Measurements from ENCODE around the gene GPS2. TPM values are rescaled to one million over a fixed set of nuclear protein-coding genes. Genes with fewer than 3 reads are reported as not detected.

The GPS2 gene
- total and polyA plus RNA-seq, 2 donors (not counting 1 experiment from before 2014, with no cell fraction given) = 30.6 to 55.3 TPM

- DNase-seq (ENCODE audit: low read depth in 2 of 2) = no peak
- H3K27ac ChIP-seq (ENCODE audit: insufficient read depth, low read length) = no peak overlapping the region
- H3K27me3 ChIP-seq (ENCODE audit: control insufficient read depth, insufficient read depth, low read length) = no peaks in the 10 kb centered on the region
- peaks cover 49% of the 10 kb centered on the region for H3K79me2 ChIP-seq (ENCODE audit: control insufficient read depth, insufficient read depth, low read length)
- no peak overlapping the region for H3K9ac ChIP-seq (ENCODE audit: insufficient read depth, low read length)
- peak overlapping the region; percentile 74 for H3K4me2 ChIP-seq (ENCODE audit: extremely low read depth, insufficient read depth, low read length)
- TF ChIP-seq CTCF (conservative IDR thresholded peaks at IDR 0.05 in 1 of 2, IDR thresholded peaks at IDR 0.05 in 1 of 2; ENCODE audit: low read depth in 1 of 2, low read length in 2 of 2) = no peak
- no peak for TF ChIP-seq EZH2 (IDR thresholded peaks at IDR 0.05; ENCODE audit: low read length, missing control alignments)
- no peaks in the 10 kb centered on the region for H4K20me1 ChIP-seq (ENCODE audit: control insufficient read depth, extremely low read depth, insufficient read depth, low read length)
- H2AFZ ChIP-seq (ENCODE audit: low read length) = no peak overlapping the region
- H3K4me3 ChIP-seq (replicated peaks in 1 of 4; ENCODE audit: control extremely low read depth in 1 of 4, insufficient read depth in 1 of 4, low read depth in 3 of 4, low read length in 4 of 4) = peak overlapping the region in 2 of 4 experiments; percentile 73 to 91
- H3K36me3 ChIP-seq (ENCODE audit: control insufficient read depth, insufficient read depth, low read length) = peaks cover 27% of the 10 kb centered on the region
- H3K4me1 ChIP-seq (ENCODE audit: control insufficient read depth, extremely low read depth, insufficient read depth, low read length) = peaks cover 5% of the 10 kb centered on the region
- no peaks in the 10 kb centered on the region for H3K9me3 ChIP-seq (ENCODE audit: control insufficient read depth, insufficient read depth, low read depth, low read length)
Observed at GRCh38 chr17:7309628-7310027, 5.5 kb downstream of the GPS2 start.

GRCh38 chr17:7308625-7309433, 6.3 kb downstream of the GPS2 start:
- peak overlapping the region; percentile 91 for H3K9ac ChIP-seq (ENCODE audit: insufficient read depth, low read length)
- H3K36me3 ChIP-seq (ENCODE audit: control insufficient read depth, insufficient read depth, low read length) = peaks cover 26% of the 10 kb centered on the region
- peak overlapping the region; percentile 74 for H3K4me2 ChIP-seq (ENCODE audit: extremely low read depth, insufficient read depth, low read length)
- peaks cover 49% of the 10 kb centered on the region for H3K79me2 ChIP-seq (ENCODE audit: control insufficient read depth, insufficient read depth, low read length)
- peaks cover 5% of the 10 kb centered on the region for H3K4me1 ChIP-seq (ENCODE audit: control insufficient read depth, extremely low read depth, insufficient read depth, low read length)
- H3K27ac ChIP-seq (ENCODE audit: insufficient read depth, low read length) = peak overlapping the region; percentile 95
- H3K27me3 ChIP-seq (ENCODE audit: control insufficient read depth, insufficient read depth, low read length) = no peaks in the 10 kb centered on the region
- H3K9me3 ChIP-seq (ENCODE audit: control insufficient read depth, insufficient read depth, low read depth, low read length) = no peaks in the 10 kb centered on the region
- no peak overlapping the region for H2AFZ ChIP-seq (ENCODE audit: low read length)
- TF ChIP-seq EZH2 (IDR thresholded peaks at IDR 0.05; ENCODE audit: low read length, missing control alignments) (no peak), CTCF (conservative IDR thresholded peaks at IDR 0.05 in 1 of 2, IDR thresholded peaks at IDR 0.05 in 1 of 2; ENCODE audit: low read depth in 1 of 2, low read length in 2 of 2) (no peak)
- H3K4me3 ChIP-seq (replicated peaks in 1 of 4; ENCODE audit: control extremely low read depth in 1 of 4, insufficient read depth in 1 of 4, low read depth in 3 of 4, low read length in 4 of 4) = peak overlapping the region; percentile 73 to 98 (median 93)
- DNase-seq (ENCODE audit: low read depth in 2 of 2) = peak; percentile 80 to 83
- H4K20me1 ChIP-seq (ENCODE audit: control insufficient read depth, extremely low read depth, insufficient read depth, low read length) = no peaks in the 10 kb centered on the region

GRCh38 chr17:7307686-7308624, 7.2 kb downstream of the GPS2 start:
- peaks cover 20% of the 10 kb centered on the region for H3K36me3 ChIP-seq (ENCODE audit: control insufficient read depth, insufficient read depth, low read length)
- H3K27ac ChIP-seq (ENCODE audit: insufficient read depth, low read length) = peak overlapping the region; percentile 95
- H3K79me2 ChIP-seq (ENCODE audit: control insufficient read depth, insufficient read depth, low read length) = peaks cover 45% of the 10 kb centered on the region
- H3K4me3 ChIP-seq (replicated peaks in 1 of 4; ENCODE audit: control extremely low read depth in 1 of 4, insufficient read depth in 1 of 4, low read depth in 3 of 4, low read length in 4 of 4) = peak overlapping the region; percentile 73 to 98 (median 93)
- H4K20me1 ChIP-seq (ENCODE audit: control insufficient read depth, extremely low read depth, insufficient read depth, low read length) = no peaks in the 10 kb centered on the region
- peak overlapping the region; percentile 74 for H3K4me2 ChIP-seq (ENCODE audit: extremely low read depth, insufficient read depth, low read length)
- no peaks in the 10 kb centered on the region for H3K9me3 ChIP-seq (ENCODE audit: control insufficient read depth, insufficient read depth, low read depth, low read length)
- H3K4me1 ChIP-seq (ENCODE audit: control insufficient read depth, extremely low read depth, insufficient read depth, low read length) = no peaks in the 10 kb centered on the region
- DNase-seq (ENCODE audit: low read depth in 2 of 2) = peak in 1 of 2 donors; percentile 41
- no peak overlapping the region for H2AFZ ChIP-seq (ENCODE audit: low read length)
- H3K27me3 ChIP-seq (ENCODE audit: control insufficient read depth, insufficient read depth, low read length) = no peaks in the 10 kb centered on the region
- no peak for TF ChIP-seq CTCF (conservative IDR thresholded peaks at IDR 0.05 in 1 of 2, IDR thresholded peaks at IDR 0.05 in 1 of 2; ENCODE audit: low read depth in 1 of 2, low read length in 2 of 2)
- no peak for TF ChIP-seq EZH2 (IDR thresholded peaks at IDR 0.05; ENCODE audit: low read length, missing control alignments)
- H3K9ac ChIP-seq (ENCODE audit: insufficient read depth, low read length) = peak overlapping the region; percentile 91
